ENCODE measurements around the gene MRAP. TPM values are rescaled to one million over a fixed set of nuclear protein-coding genes. Genes with fewer than 3 reads are reported as not detected.

Gene MRAP
- total and polyA plus RNA-seq, 9 of the 15 experiments (the other 6 are each of a cell fraction or from before 2014, with no cell fraction given): 0.63 to 2.3 TPM; not detected in 7

GRCh38 chr21:32346951-32347350 is 48.3 kb downstream of the MRAP start (continued):
- TF ChIP-seq, protein P1, sequence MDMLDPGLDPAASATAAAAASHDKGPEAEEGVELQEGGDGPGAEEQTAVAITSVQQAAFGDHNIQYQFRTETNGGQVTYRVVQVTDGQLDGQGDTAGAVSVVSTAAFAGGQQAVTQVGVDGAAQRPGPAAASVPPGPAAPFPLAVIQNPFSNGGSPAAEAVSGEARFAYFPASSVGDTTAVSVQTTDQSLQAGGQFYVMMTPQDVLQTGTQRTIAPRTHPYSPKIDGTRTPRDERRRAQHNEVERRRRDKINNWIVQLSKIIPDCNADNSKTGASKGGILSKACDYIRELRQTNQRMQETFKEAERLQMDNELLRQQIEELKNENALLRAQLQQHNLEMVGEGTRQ (CRISPR knock-in tag; IDR thresholded peaks at IDR 0.05): no peak
- TF ChIP-seq POLR2H (tag; IDR thresholded peaks at IDR 0.05; ENCODE audit: low read depth) (no peak), NFATC3 (IDR thresholded peaks at IDR 0.05) (no peak), MAFK (IDR thresholded peaks at IDR 0.05; ENCODE audit: low read length) (no peak), NR0B1 (IDR thresholded peaks at IDR 0.05; ENCODE audit: partially characterized antibody) (no peak), ZNF766 (CRISPR knock-in tag; conservative IDR thresholded peaks at IDR 0.05) (no peak), MED1 (CRISPR knock-in tag; IDR thresholded peaks at IDR 0.05; ENCODE audit: borderline replicate concordance) (no peak), ASH1L (IDR thresholded peaks at IDR 0.05; ENCODE audit: borderline replicate concordance, low read depth, partially characterized antibody) (no peak)
- TF ChIP-seq, protein P2, sequence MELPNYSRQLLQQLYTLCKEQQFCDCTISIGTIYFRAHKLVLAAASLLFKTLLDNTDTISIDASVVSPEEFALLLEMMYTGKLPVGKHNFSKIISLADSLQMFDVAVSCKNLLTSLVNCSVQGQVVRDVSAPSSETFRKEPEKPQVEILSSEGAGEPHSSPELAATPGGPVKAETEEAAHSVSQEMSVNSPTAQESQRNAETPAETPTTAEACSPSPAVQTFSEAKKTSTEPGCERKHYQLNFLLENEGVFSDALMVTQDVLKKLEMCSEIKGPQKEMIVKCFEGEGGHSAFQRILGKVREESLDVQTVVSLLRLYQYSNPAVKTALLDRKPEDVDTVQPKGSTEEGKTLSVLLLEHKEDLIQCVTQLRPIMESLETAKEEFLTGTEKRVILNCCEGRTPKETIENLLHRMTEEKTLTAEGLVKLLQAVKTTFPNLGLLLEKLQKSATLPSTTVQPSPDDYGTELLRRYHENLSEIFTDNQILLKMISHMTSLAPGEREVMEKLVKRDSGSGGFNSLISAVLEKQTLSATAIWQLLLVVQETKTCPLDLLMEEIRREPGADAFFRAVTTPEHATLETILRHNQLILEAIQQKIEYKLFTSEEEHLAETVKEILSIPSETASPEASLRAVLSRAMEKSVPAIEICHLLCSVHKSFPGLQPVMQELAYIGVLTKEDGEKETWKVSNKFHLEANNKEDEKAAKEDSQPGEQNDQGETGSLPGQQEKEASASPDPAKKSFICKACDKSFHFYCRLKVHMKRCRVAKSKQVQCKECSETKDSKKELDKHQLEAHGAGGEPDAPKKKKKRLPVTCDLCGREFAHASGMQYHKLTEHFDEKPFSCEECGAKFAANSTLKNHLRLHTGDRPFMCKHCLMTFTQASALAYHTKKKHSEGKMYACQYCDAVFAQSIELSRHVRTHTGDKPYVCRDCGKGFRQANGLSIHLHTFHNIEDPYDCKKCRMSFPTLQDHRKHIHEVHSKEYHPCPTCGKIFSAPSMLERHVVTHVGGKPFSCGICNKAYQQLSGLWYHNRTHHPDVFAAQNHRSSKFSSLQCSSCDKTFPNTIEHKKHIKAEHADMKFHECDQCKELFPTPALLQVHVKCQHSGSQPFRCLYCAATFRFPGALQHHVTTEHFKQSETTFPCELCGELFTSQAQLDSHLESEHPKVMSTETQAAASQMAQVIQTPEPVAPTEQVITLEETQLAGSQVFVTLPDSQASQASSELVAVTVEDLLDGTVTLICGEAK (IDR thresholded peaks at IDR 0.05): no peak
- TF ChIP-seq, protein P2 (CRISPR knock-in tag; IDR thresholded peaks at IDR 0.05): no peak
- TF ChIP-seq, protein P3, sequence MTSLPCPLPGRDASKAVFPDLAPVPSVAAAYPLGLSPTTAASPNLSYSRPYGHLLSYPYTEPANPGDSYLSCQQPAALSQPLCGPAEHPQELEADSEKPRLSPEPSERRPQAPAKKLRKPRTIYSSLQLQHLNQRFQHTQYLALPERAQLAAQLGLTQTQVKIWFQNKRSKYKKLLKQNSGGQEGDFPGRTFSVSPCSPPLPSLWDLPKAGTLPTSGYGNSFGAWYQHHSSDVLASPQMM (CRISPR knock-in tag; IDR thresholded peaks at IDR 0.05): no peak

Measured in K562 (cell line).